ENCODE results near the gene FN1. TPM values are rescaled to one million over a fixed set of nuclear protein-coding genes. Genes with fewer than 3 reads are reported as not detected.

Gene FN1
- total RNA-seq: 1,000 to 10,000 TPM in 1 of 9 donors, 100 to 1,000 TPM in 8; 118 to 1,418 (median 343) TPM
- polyA plus RNA-seq: 100 to 1,000 TPM; 100 to 527 TPM
- long read RNA-seq, donor 1, full-length matches to known transcripts: 2 of 23 reads
- long read RNA-seq, donor 1, partial matches to known transcripts: 20 of 23 reads
- long read RNA-seq, donor 1, other reads (novel, unspliced or antisense): 1 of 23 reads
- long read RNA-seq, donor 2, full-length matches to known transcripts: 17 of 100 reads
- long read RNA-seq, donor 2, partial matches to known transcripts: 79 of 100 reads
- long read RNA-seq, donor 2, other reads (novel, unspliced or antisense): 4 of 100 reads
- long read RNA-seq, donor 3, full-length matches to known transcripts: 9 of 143 reads
- long read RNA-seq, donor 3, partial matches to known transcripts: 113 of 143 reads
- long read RNA-seq, donor 3, other reads (novel, unspliced or antisense): 21 of 143 reads

DNA sequence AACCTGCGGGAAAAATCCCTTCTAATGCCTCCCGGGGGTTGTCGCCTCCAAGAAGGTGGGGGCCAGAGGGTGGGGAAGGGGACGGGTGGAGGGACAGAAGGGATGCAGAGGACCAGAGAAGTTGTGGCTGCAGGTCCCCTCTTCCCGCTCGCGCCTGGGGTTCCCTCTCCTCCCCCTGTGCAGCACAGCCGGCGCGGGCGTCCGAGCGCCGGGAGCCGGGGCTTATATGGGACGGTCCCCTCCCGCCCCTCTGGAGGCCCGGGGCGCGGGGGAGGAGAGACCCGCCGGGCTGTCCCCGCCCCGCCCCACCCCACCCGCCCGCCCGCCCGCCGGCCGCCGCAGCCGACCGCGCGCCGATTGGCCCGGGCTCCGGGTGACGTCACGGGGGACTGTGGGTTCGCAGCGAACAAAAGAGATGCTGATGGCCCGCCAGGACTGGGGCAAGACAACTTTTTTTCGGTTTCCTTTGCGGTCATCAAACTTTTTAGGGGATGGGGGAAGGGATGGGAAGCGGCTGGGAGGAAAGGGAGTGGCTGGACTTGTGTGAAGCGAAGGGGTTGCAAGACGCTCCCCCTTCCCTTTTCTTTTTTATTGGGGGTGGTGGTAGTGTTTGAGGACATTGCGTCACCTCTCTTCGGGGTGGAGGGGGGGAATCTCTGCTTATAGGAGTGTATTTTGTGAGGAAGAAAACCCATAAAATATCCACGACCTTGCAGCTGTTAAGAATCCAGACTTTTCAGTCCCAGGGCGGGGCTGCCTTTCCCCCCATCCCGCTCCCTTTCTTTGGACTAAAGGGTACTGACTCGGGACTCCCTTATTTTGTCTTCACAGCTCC is at the start of gene FN1:
FN1 (minus strand) TSS at position 199 of the 835 bp plus-strand sequence. CDS start 266 bp downstream, outside the sequence.
- Histone ChIP-seq H3K4me3 (peak within 1 kb of the TSS; percentile 39 to 90 (median 64)), H3K27ac (peak within 1 kb of the TSS; percentile 81 to 99 (median 91)), H3K9me3 (no peaks in the 10 kb centered on the region), H3K36me3 (peaks cover 0 to 24% (median 9%) of the 10 kb centered on the region in 9 donors), H3K4me1 (peaks cover 0 to 41% (median 7%) of the 10 kb centered on the region in 12 donors), H3K27me3 (peaks cover 0 to 33% (median 0%) of the 10 kb centered on the region in 9 donors)
- DNase-seq (peak; percentile 93 to 95 (median 94)), ATAC-seq (peak; percentile 84 to 95 (median 89))
- 0 to 1% (median 1%) methylated on average over 37 to 54 of the region's 54 CpGs for WGBS, 4 donors
- peak in 1 of 2 donors; percentile 68 for TF ChIP-seq POLR2A (IDR thresholded peaks at IDR 0.05)
- TF ChIP-seq, protein P1, sequence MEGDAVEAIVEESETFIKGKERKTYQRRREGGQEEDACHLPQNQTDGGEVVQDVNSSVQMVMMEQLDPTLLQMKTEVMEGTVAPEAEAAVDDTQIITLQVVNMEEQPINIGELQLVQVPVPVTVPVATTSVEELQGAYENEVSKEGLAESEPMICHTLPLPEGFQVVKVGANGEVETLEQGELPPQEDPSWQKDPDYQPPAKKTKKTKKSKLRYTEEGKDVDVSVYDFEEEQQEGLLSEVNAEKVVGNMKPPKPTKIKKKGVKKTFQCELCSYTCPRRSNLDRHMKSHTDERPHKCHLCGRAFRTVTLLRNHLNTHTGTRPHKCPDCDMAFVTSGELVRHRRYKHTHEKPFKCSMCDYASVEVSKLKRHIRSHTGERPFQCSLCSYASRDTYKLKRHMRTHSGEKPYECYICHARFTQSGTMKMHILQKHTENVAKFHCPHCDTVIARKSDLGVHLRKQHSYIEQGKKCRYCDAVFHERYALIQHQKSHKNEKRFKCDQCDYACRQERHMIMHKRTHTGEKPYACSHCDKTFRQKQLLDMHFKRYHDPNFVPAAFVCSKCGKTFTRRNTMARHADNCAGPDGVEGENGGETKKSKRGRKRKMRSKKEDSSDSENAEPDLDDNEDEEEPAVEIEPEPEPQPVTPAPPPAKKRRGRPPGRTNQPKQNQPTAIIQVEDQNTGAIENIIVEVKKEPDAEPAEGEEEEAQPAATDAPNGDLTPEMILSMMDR (IDR thresholded peaks at IDR 0.05): no peak
- intact Hi-C loops (cut with DNase I): loop anchor here in 2 of 10 donors (10.0 kb wide), 3 partner anchors 139 to 399 kb away; no protein-coding TSS in a partner anchor

DNA sequence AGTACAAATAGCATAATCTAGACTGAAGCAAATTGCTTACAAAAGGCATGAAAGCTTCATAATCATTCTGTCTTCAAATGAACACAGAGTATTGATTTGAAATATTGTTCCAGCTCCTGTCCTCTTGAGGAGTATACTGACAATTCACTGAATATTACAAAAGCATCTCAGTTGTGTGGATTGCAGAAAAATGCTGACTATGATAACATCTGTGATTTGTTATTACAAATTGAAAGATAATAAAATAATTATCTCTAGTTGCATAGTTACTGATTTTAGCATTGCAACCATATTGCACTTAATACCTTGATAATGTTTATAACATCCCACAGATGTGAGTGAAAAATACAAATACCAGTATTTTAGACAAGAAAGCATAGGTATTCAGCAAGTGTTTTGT is 49.2 kb upstream of the FN1 start:
- DNase-seq (no peak), ATAC-seq (no peak)
- TF ChIP-seq, protein P1 (IDR thresholded peaks at IDR 0.05): no peak
- TF ChIP-seq POLR2A (IDR thresholded peaks at IDR 0.05): no peak
- Histone ChIP-seq H3K36me3 (no peaks in the 10 kb centered on the region), H3K9me3 (no peaks in the 10 kb centered on the region), H3K4me1 (no peaks in the 10 kb centered on the region), H3K4me3 (no peak overlapping the region), H3K27ac (no peak overlapping the region), H3K27me3 (no peaks in the 10 kb centered on the region)
- intact Hi-C loops (cut with DNase I): no loop called here

DNA sequence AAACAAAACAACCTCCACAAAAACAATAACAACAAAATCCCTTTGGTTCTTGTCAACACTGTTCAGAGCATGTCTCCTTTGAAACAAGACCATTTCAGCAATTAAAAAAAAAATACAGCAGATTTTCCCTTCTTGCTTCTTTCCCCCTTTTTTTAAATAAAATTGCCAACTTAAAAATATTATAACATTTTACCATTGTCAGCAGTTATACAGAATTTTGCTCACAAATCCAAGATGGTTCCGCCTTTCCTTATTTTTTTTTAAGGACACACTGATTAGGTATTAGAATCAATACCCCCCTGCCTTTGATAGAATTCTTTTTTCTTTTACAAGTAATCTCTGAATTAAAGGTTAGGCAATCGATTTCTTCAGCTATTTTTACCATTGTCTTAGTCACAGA is 48.7 kb upstream of the FN1 start:
- TF ChIP-seq POLR2A (IDR thresholded peaks at IDR 0.05): no peak
- TF ChIP-seq, protein P1 (IDR thresholded peaks at IDR 0.05): no peak
- intact Hi-C loops (cut with DNase I): no loop called here
- Histone ChIP-seq H3K4me1 (no peaks in the 10 kb centered on the region), H3K4me3 (no peak overlapping the region), H3K9me3 (no peaks in the 10 kb centered on the region), H3K27ac (no peak overlapping the region), H3K27me3 (no peaks in the 10 kb centered on the region), H3K36me3 (no peaks in the 10 kb centered on the region)
- WGBS, 4 donors: 84 to 95% (median 88%) methylated on average over 2 of the region's 2 CpGs
- ATAC-seq (no peak), DNase-seq (no peak)

DNA sequence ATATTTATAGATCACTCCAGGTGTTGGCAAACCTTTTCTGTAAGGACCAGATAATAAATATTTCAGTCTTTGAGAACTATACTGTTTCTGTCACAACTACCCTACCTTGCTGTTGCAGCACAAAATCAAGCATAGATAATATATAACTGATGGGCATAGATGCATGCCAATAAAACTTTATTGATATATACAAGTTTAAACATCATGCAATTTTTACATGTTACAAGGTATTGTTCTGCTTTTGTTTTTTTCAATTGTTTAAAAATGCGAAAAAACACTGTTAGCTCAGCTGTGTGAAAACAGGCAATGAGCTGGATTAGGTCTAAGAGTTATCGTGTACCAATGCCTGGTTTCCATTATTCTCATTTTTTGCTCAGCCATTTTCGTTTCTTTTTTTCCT is 47.6 kb upstream of the FN1 start:
- H3K4me3 ChIP-seq: no peak overlapping the region
- no peak for TF ChIP-seq POLR2A (IDR thresholded peaks at IDR 0.05)
- TF ChIP-seq, protein P1 (IDR thresholded peaks at IDR 0.05): no peak
- no peaks in the 10 kb centered on the region for H3K36me3 ChIP-seq
- intact Hi-C loops (cut with DNase I): no loop called here
- H3K27me3 ChIP-seq: no peaks in the 10 kb centered on the region
- 91 to 95% (median 93%) methylated on average over 3 of the region's 3 CpGs for WGBS, 4 donors
- H3K4me1 ChIP-seq: no peaks in the 10 kb centered on the region
- no peak overlapping the region for H3K27ac ChIP-seq
- H3K9me3 ChIP-seq: no peaks in the 10 kb centered on the region
- no peak for ATAC-seq
- no peak for DNase-seq
